Measurements from ENCODE around the gene OGA.
A peak's percentile ranks its signal among the peaks of the same experiment; 100 is the strongest.

The OGA gene

DNA sequence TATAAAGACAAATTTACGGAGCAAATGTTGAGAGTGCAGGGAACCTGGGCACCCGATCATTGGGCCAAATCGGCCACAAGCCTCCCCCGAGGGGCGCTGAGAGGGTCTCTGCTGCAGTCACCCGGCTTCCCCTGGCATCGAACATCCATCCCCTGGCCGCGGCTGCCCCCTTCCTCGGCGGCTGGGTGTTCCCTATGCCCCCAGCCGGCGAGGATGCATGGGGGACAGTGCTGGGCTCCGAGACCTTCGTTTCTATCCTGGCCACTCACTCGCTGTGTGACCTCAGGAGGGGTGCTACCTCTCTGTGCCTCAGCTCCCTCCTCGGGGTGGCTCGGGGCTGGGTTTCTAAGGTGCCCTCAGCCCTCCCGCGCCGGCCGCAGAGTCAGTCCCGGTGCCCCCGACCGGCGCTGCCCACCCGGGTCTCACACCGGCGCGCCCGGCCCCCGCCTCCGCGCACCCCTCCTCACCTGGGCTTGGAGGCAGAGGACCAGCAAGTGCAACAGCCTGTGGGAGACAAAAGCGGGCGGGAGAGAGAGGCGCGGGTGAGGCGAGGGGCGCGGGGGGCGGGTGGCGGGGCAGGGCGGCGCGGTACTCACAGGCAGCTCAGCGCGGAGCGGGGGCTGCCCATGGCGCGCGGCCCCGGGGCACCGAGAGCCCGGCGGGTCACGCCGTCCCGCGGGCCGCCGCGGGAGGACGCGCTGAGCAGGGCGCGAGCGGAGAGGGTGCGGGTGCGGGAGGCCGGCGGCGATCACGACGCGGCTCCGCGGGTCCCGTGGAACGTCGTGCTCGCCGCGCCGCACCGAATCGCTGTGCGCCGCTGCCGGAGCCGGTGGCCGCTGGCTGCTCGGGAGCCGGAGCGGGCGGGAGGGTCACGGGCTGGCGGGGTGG is 42.7 kb downstream of the OGA start, which contains the start of gene FGF8:
FGF8 (minus strand) TSS at position 842 of the 888 bp plus-strand sequence; CDS start at position 628, 214 bp downstream.
- DNase-seq (ENCODE audit: low spot score) = peak; percentile 58

DNA sequence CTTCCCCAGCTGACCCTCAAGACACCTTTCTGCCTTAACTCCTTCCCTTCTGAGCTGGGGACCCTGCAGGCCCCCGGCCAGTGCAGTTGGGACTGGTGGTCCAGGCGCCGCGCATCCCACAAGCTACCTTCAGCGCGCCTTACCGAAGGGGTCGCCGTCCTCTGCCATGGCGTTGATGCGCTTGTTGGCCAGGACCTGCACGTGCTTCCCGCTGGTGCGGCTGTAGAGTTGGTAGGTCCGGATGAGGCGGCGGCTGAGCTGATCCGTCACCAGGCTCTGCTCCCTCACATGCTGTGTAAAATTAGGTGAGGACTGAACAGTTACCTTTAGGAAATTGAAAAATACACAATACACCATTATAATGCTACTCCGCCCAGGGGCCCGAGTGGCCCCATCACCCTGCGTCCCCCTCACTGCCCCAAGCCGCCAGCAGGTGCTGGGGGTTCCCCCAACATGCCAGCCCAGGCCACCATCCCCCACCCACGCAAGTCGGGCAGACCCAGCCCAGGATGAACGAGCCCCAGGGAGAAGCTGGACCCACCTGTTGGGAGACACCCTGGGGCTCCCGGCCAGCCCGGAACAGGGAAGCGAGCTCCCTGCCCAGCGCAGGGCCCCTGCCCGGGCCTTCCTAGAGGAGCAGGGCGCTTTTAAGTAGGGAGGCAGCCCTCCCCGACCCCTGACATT is 43.5 kb downstream of the OGA start:
- DNase-seq (ENCODE audit: low spot score) = peak; percentile 28

DNA sequence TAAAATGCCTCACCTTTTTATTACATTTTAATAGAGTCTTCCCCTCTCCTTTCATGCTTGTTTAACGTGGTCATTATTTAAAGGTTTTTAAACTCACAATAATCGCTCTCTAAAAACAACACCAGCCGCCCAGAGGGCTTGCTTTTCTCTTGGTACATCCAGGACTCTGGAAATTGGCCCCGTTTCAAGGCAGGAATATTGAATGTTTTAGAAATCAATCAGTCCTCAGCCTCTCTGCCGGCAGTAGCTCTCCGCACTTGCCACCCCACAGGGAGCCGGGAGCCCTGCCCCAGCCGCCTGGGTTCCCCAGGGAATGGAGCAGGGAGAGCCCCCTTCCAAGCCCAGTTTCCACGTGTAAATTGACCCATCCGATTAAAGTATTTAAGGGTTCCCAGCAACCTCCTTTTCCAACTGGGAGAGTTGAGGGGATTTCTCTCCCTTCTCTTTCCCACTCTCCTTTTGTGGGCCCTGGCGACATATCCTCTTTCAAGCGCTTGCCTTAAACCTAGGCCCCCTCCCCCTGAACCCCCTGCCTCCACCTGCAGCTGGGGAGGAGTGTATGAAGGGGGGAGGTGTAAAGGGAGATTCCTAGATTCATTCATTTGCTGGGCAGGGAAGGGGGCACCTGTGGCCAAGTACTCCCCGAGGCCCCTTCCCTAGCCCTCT is 44.2 kb downstream of the OGA start:
- no peak for DNase-seq (ENCODE audit: low spot score)

DNA sequence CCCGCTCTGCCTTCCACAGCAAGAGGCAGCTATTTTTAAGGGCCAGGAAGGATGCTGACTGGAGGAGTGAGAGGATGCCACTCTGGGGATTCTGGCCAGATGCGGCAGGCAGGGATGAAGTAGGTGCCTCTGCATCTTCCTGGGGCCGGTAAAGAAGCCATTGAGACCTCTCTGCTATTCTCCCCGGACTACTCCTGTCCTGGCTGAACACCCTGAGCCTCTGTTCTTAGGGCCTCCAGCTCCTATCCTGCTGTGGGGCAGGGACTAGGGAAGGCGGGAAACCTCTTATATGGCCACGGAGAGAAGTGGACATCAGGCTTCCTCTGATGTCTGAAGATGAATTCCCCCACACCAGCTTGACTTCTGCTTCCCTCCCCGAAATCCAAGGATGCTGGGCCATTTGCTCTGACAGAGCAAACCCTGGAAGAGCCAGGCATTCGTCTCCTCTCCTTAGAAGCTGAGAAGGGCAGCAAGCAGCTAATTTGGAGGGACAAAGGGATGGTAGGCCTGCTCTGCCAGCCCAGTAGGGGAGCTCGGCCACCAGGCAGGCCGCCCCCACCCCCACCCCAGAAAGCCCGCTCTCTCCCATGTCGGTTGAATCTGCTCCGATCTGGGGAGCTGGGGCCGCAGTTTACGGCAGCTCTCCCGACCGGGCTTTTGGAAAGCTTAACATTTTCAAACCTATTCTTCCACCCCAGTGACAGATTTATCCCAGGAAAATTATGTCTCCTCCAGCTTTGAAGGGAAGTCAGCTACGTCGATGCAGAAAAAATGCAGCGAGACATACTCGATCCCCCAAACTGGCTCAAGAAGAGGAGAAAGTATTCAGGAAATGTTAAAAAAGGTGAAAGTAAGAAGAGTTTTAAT is 45.1 kb downstream of the OGA start:
- DNase-seq (ENCODE audit: low spot score) = no peak

DNA sequence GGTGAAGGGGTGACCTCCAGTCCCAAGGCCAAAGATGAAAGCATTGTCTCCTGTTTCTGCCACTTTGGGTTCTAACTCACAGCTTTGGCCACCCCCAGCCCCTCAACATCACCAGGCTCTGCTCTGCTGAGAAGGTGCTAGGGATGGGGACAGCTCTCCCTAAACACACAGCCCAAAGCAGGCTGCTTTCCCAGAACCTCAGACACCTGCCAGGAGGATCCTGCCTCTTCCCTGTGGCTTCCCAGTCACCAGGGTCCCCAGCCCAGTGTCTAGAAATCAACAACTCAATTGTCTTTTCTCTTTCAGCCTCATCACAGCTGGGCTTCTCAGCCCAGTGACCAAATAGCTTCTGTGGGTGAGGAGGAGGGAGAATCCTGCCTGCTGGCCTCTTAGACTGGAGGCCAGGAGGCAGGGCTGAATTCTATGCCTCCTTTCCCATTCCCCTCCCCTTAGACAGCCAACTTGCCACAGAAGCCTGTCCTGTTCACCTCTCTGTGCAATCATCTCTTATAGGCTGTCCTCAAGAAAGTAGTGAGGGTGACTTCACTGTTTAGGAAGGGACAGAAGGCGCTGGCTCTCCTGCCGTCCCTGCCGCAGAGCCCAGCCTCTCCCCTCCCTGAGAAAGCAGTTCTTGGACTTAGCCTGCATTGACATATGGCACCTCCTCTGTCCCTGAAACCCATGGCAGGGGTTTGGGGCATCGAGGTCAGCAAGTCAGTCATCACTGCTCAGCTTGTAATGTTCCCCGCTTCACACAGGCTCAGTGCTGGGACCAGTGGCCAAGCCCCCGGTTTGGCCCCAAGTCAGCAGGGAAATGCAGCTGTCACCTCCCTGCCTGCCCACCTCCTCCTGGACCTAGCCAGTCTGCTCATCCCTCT is 46.0 kb downstream of the OGA start:
- no peak for DNase-seq (ENCODE audit: low spot score)

DNA sequence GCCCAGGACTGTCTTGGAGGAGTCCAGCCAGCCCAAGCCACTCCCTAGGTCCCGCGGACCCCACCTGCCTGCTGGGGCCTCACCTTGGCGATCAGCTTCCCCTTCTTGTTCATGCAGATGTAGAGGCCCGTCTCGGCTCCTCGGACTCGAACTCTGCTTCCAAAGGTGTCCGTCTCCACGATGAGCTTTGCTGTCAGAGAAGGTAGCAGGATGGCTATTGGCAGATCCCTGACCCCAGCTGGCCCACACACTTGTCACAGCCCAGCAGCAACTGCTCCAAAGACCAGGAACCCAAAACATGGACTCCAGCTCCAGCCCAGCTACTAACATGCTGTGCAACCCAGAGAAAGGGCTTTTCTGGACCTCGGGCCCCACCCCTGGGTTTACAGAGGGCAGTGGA is 46.9 kb downstream of the OGA start:
- DNase-seq (ENCODE audit: low spot score) = no peak

DNA sequence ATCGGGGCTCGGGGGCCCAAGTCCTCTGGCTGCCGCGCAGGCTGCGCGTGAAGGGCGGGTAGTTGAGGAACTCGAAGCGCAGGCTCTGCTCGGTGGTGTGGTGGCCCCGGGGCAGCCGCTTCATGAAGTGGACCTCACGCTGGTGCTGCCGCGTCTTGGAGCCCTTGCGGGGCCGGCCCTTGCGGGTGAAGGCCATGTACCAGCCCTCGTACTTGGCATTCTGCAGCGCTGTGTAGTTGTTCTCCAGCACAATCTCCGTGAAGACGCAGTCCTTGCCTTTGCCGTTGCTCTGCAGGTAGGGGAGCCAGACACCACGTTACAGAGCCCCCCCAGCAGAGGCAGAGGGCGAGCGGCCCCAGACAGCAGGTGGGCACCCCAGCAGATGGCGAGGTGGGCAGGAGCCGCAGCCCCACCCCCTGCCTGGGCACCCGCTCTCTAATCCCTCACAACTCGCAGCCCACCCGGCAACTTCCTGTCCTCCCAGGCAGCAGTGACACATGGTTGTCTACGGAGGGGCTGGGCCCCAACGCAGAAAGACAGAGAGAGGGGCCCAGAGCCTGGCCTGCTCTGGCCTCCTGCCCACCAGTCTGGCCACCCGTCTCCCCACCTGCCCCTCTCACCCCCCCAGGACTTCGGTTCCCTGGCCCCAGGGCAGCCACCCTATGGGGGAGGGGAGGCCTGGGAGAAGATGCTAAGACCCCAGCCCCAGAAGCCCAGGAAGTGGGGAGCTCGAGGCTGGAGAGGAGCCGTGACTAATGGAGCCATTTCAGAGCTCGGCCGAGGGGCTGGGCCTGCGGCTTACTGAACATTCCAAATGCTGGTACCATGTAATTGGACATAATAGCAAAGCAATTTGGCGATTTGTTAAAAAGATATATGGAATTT is 47.7 kb downstream of the OGA start:
- DNase-seq (ENCODE audit: low spot score) = peak; percentile 20

DNA sequence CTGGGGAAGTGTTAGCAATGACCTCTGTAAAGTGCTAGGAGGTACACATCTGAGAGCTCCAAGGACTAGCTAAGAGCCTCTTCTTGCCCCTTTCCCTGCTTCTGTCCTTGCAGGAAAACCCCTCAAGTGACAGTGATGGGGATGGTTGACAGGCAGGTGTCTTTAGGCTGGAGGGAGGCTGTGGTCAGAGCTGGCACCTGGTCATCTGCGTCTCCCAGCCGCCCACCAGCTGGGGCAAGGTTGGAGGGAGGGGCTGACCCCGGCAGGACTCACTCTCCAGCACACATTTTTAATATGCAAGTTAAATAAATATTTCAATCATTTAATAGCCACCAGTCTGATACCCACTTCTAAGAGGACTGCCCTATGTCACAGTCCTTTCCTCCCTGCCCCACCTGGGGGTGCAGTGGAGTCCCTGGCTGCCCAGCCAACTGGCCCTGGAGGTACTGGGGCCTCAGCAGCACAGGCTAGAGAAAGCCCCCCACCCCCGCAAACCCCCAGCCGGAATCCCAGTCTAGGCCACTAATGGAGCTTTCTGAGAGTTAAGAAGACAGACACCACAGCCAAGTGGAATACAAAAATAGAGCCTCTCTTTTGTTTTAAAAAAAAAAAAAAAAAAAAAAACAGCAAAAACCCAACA is 48.6 kb downstream of the OGA start:
- peak; percentile 11 for DNase-seq (ENCODE audit: low spot score)

DNA sequence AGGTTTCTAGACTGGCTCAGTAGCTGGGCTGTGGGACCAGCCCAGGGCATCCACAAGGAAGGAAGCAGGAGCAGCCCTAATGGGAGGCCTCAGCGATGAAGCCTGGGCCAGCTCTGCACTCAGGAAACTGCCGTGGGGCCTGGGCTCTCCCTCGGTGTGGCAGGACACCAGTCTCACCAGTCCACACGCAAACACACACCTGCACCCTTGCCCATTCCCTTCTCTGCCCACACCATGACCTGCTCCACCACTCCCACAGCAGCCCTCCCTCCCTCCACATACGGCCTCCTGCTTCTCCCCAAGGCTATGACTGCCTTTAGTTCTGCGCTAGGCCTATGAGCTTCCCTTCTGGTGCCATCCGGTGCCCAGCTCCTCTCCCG is 49.5 kb downstream of the OGA start:
- no peak for DNase-seq (ENCODE audit: low spot score)

DNA sequence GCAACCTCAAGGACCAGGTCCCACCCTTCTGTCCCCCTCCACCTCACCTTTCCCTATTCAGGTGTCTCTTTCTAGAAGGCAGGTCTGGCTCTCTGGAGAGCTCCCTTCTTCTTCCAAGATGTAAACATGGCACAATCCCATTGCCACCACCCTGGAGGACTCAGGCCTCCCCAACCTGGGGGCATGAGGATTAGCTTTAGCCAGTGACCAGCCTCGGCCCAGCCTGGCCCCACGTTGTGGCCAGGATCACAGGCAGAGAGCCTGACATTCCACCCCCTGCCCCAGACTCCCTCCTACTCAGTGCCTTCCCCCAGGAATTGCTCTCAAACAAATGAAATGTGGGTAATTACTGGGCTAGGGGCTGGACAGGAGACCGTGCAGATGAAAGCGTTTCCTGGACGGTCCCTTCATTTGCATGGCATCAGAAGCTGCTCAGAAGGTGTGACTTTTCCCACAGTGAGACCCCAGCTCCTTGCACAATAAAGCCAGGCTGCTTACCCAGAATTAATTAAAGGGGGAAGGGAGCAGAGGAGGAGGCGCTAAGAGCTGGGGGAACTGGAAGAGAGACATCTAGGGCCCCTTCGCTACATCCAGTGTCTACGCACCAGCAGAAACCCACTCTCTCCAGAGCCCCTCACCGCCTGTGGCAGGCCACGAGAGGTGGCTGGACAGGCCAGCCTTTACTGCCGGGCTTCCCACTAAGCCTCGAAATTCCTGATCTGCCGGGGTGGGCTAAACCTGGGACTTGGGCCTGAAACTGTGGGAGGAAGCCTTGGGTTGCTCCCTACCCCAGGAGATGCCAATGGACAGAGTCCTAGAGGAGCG is 50.1 kb downstream of the OGA start:
- DNase-seq (ENCODE audit: low spot score) = no peak

DNA sequence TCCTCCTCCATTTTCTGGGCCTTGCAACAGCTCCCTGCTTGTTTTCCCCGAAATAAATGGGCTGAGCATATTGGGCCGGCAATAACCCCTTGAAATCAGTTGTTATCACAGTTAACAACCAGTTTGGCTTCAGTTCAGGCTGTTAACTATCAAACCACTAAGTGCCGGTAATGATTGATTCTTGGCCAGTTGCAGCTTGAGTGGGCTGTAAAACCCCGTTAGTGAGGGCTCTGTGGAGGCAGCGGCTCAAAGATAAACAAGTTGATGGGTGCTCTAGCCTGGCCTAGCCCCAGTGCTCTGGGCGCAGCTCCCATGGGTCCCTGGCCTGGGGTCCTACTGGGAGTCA is 50.7 kb downstream of the OGA start:
- no peak for DNase-seq (ENCODE audit: low spot score)

DNA sequence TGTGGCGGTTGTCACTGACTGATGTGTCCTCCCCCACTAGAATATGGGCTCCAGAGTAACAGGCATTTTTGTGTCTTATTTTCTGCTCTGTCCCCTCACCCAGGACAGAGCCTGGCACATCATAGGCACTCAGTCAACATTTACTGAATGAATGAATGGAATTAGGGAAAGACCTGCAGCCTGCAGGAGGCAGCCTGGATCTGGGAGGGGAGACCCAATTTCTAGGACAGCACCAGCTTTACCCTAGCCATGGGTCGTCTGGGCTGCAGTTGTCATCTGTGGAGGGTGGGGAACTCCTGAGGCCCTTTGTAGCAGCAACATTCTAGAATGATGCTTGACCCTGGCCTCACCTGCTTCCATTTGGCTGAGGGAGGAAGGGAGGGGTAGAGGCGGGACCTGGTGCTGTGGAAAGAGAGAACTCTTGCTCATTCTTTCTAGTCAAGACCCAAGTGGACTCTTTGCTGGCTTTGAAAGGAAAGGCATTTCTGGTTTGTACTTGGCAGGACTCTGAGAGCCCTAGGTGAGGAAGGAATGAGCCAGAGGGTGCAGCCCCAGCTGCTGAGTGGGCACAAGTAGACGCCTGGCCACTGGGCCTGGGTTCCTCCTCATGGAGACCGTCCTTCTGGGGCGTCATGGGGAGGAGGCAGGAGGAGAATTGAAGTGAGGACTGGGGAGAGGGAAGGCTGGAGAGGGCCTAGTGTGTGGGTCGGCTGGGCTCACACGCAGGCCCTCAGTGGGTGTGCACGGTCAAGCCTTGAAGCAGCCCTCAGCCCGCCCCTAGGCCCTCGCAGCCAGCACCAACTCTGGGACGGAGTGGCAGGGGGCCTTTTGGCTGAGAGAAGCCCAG is 51.3 kb downstream of the OGA start:
- no peak for DNase-seq (ENCODE audit: low spot score)

DNA sequence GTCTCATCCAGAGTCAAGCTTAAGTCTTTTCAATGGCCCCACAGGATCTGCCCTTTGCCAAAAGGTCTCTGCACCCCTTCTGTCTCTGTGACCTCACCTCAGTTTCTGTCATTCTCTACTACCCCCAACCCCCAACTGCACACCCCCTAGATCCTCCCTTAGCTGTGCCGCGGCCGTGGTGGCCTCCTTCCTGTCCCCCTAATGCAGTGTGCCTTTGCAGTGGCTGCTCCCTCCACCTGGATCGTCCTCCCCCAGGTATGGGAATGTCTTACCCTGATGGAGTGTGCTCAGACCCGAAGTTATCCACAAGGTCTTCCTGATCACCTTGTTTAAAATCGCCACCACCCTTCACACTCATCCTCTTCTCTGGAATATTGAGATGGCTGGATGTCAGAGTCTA is 51.9 kb downstream of the OGA start:
- no peak for DNase-seq (ENCODE audit: low spot score)

DNA sequence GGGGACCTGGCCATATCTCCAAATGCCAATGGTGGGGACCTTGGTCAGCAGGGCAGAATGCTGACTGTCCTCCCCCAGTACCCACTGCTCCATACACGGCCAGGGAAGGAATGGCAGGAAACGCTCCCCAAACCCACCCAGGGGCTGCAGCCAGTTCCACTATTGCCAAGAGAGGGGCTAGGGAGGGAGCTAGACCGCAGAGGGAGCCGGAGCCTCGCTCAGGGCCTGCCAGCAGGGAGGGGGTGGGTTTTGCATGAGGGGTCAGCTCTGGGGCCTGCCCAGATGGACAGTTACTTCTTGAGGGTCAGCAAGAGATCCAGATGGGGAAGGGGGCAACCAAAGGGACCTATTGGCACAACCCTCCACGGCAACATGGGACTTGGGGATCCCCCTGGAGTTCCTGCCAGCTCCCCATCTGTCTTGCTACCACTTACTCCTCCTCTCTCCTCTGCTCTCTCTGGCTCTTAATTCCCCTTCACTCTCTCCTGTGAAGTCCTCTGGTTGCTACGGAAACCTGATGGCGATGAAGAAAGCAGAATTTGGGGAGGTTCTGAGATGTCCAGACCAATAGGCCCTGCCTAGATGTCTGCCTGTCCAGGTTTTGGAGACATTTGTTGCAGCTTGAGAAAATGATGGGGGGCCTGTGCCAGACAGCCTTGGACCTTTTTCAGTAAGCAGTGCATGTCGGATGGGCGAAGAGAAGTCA is 55.0 kb downstream of the OGA start:
- peak; percentile 12 for DNase-seq (ENCODE audit: low spot score)

DNA sequence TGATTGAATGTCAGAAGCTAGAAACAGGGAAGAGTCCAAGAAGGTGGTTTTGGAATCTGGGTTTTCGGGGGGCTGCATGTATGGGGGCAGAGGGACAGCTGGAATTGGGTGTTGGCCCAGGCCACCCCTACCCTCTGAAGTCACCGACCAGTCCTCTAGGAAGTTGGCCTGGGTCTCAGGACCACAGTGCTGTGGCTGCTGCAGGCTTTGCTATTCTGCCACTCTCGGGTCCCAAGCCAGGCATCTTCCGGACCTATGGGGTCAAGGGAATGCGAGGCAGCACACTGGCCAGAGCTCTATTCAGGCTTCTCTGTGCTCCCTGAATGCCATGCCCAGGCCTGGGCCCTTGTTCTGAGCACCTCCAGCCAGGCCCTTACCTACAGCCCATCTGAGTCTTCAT is 55.5 kb downstream of the OGA start:
- no peak for DNase-seq (ENCODE audit: low spot score)

DNA sequence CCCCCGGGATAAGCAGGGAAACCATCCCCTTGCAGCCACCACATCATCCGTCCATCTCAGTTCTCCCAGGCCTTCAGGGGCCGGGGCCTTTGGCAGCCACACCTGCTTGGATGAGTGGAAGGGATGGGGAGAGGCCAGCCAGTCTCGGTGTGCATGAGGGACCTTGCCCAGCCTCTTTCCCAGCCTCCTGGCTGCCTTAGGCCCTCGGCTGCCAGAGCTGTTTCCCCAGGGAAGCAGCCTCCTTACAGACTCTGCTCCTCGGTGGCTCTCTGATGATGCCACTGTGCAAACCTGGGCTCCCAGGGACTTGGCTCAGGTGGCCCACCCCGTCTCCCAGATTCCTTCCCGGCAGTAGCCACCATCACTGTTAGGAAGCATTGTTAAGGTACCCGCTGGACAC is 57.0 kb downstream of the OGA start:
- no peak for DNase-seq (ENCODE audit: low spot score)

DNA sequence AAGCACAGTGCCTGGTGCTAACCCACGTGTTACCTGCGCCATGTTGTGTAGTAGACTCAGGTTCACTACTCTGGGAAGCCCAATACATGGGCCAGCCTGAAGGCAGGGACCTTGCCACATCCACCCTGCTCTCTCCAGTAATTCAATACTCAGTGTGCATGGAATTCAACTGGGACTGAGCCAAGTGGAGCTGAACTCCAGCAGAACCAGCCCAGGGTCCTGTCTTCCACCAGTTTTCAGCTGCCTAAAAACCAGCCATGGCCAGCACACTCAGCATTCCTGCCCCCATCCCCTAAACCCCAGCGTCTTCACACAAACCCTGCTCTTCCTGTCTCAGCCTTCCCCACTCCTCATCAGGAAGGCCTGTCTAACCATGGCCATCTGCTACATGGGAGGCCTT is 57.7 kb downstream of the OGA start:
- no peak for DNase-seq (ENCODE audit: low spot score)
